Measurements from ENCODE around the gene CD44. TPM values are rescaled to one million over a fixed set of nuclear protein-coding genes. Genes with fewer than 3 reads are reported as not detected.

CD44 gene
- total RNA-seq, 1 experiment from 2014 or later = 15.9 TPM

GRCh38 chr11:35214226-35214770 is 75.3 kb downstream of the CD44 start:
- TF ChIP-seq EZH2 (IDR thresholded peaks at IDR 0.05; ENCODE audit: borderline replicate concordance, low read depth, low read length, poor library complexity, severe bottlenecking) (no peak), CTCF (conservative IDR thresholded peaks at IDR 0.05; ENCODE audit: low read depth, low read length) (no peak)
- ChIA-PET POLR2A (ENCODE audit: low non-redundant PET) (no interaction called here), CTCF (no interaction called here)
- Histone ChIP-seq H3K27me3 (replicated peaks; ENCODE audit: insufficient read depth, low read depth, low read length, poor library complexity) (peaks cover 3% of the 10 kb centered on the region), H3K4me3 (ENCODE audit: low read depth, low read length, poor library complexity, severe bottlenecking) (no peak overlapping the region), H3K4me1 (ENCODE audit: insufficient read depth, low read length, poor library complexity, severe bottlenecking) (no peaks in the 10 kb centered on the region), H3K9me3 (ENCODE audit: low read depth, low read length, poor library complexity, severe bottlenecking) (no peaks in the 10 kb centered on the region), H3K27ac (ENCODE audit: low read depth, low read length, poor library complexity, severe bottlenecking) (no peak overlapping the region), H3K36me3 (ENCODE audit: insufficient read depth, low read length, poor library complexity, severe bottlenecking) (no peaks in the 10 kb centered on the region)
- BruUV-seq (replicated peaks) = no TSS peak
- intact Hi-C loops (cut with micrococcal nuclease; ENCODE audit: unreplicated experiment) = no loop called here
- no peak for DNase-seq (ENCODE audit: low spot score)

GRCh38 chr11:35214792-35215193 is 75.8 kb downstream of the CD44 start:
- H3K4me1 ChIP-seq (ENCODE audit: insufficient read depth, low read length, poor library complexity, severe bottlenecking) = no peaks in the 10 kb centered on the region
- H3K9me3 ChIP-seq (ENCODE audit: low read depth, low read length, poor library complexity, severe bottlenecking) = no peaks in the 10 kb centered on the region
- ChIA-PET CTCF (no interaction called here), POLR2A (ENCODE audit: low non-redundant PET) (no interaction called here)
- TF ChIP-seq CTCF (conservative IDR thresholded peaks at IDR 0.05; ENCODE audit: low read depth, low read length) (no peak), EZH2 (IDR thresholded peaks at IDR 0.05; ENCODE audit: borderline replicate concordance, low read depth, low read length, poor library complexity, severe bottlenecking) (no peak)
- H3K27me3 ChIP-seq (replicated peaks; ENCODE audit: insufficient read depth, low read depth, low read length, poor library complexity) = peaks cover 3% of the 10 kb centered on the region
- BruUV-seq (replicated peaks) = no TSS peak
- H3K36me3 ChIP-seq (ENCODE audit: insufficient read depth, low read length, poor library complexity, severe bottlenecking) = no peaks in the 10 kb centered on the region
- H3K4me3 ChIP-seq (ENCODE audit: low read depth, low read length, poor library complexity, severe bottlenecking) = no peak overlapping the region
- intact Hi-C loops (cut with micrococcal nuclease; ENCODE audit: unreplicated experiment) = no loop called here
- DNase-seq (ENCODE audit: low spot score) = peak; percentile 72
- no peak overlapping the region for H3K27ac ChIP-seq (ENCODE audit: low read depth, low read length, poor library complexity, severe bottlenecking)

- no peaks in the 10 kb centered on the region for H3K36me3 ChIP-seq (ENCODE audit: insufficient read depth, low read length, poor library complexity, severe bottlenecking)
- H3K4me3 ChIP-seq (ENCODE audit: low read depth, low read length, poor library complexity, severe bottlenecking) = no peak overlapping the region
- POLR2A ChIA-PET (ENCODE audit: low non-redundant PET) = no interaction called here
- intact Hi-C loops (cut with micrococcal nuclease; ENCODE audit: unreplicated experiment) = no loop called here
- no peaks in the 10 kb centered on the region for H3K9me3 ChIP-seq (ENCODE audit: low read depth, low read length, poor library complexity, severe bottlenecking)
- no peak for DNase-seq (ENCODE audit: low spot score)
- H3K27ac ChIP-seq (ENCODE audit: low read depth, low read length, poor library complexity, severe bottlenecking) = no peak overlapping the region
- no peak for TF ChIP-seq CTCF (conservative IDR thresholded peaks at IDR 0.05; ENCODE audit: low read depth, low read length)
- no peak for TF ChIP-seq EZH2 (IDR thresholded peaks at IDR 0.05; ENCODE audit: borderline replicate concordance, low read depth, low read length, poor library complexity, severe bottlenecking)
- CTCF ChIA-PET = no interaction called here
- BruUV-seq (replicated peaks) = no TSS peak
- no peaks in the 10 kb centered on the region for H3K27me3 ChIP-seq (replicated peaks; ENCODE audit: insufficient read depth, low read depth, low read length, poor library complexity)
- no peaks in the 10 kb centered on the region for H3K4me1 ChIP-seq (ENCODE audit: insufficient read depth, low read length, poor library complexity, severe bottlenecking)
Observed at GRCh38 chr11:35215945-35216344, 77.0 kb downstream of the CD44 start.

All from A673 (cell line).